Measurements from ENCODE around the gene NEO1.

Gene NEO1

DNA sequence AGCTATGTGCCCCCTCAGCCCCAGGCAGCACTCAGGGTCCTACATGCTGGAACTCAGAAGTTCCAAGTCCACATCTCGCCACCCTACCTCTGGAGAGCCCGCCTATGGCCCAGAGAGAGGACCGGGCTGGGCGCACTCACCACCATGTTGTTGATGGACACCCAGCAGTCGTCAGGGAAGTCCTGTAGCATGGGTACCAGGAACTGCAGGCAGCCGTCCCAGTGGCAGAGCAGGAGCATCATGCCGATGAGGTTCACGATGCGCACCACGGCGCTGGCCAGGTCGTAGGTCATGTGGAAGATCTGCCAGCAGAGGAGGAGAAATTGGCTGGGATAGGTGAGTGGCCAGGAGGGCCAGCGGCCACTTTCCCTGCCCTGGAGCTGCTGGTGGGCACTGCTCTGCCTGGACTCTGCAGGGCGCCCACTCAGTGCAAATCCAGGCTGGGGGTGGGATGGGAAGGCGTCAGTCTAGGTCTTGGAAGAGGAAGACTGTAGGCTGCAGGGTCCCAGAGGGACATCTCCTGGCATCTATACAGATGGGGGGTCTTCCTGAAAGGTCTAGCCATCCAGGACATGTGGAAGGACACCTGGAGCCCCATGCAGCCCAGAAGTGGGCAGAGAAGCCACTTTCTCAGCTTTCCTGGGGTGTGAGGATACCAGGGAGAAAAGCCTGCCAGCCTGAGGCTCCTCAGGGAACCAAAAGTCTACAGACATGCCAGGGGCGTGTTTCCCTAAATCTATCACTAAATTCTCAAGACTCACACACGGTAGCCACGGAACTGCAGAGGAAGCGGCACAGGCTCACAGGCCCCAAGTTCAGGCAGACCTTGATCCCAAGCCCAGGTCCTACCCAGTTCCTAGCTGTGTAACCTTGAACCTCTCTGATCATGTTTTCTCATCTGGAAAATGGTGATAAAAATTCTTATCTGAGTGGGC, 280.0 kb downstream of the NEO1 start:
- H3K4me3 ChIP-seq (replicated peaks; ENCODE audit: low read depth, low read length) = no peak overlapping the region

DNA sequence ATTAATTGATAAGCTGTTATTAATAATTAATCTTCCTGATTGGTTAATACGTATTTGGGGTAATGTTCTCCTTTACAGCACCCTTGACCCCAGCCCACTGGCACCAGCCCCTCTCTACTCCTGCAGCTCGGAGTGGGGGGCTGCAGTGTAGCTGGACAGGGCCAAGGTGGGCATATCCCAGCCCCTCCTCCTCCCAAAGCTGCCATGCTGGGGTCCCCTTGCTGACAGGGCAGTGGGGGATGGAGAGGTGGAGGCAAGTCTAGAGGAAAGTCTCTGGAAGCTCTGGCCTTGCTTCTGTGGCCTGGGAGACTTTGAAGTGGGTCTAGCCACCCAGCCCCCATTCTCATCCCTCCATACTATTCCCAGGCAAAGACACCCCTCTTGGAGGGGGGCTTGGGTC, 280.7 kb downstream of the NEO1 start:
- no peak for DNase-seq (ENCODE audit: low read depth)
- no peak overlapping the region for H3K4me3 ChIP-seq (replicated peaks; ENCODE audit: low read depth, low read length)
- TF ChIP-seq, protein P1, sequence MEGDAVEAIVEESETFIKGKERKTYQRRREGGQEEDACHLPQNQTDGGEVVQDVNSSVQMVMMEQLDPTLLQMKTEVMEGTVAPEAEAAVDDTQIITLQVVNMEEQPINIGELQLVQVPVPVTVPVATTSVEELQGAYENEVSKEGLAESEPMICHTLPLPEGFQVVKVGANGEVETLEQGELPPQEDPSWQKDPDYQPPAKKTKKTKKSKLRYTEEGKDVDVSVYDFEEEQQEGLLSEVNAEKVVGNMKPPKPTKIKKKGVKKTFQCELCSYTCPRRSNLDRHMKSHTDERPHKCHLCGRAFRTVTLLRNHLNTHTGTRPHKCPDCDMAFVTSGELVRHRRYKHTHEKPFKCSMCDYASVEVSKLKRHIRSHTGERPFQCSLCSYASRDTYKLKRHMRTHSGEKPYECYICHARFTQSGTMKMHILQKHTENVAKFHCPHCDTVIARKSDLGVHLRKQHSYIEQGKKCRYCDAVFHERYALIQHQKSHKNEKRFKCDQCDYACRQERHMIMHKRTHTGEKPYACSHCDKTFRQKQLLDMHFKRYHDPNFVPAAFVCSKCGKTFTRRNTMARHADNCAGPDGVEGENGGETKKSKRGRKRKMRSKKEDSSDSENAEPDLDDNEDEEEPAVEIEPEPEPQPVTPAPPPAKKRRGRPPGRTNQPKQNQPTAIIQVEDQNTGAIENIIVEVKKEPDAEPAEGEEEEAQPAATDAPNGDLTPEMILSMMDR (IDR thresholded peaks at IDR 0.05; ENCODE audit: low read length, missing control alignments) = no peak

More for the DNA sequence above, 280.0 kb downstream of the NEO1 start:
- TF ChIP-seq, protein P1 (IDR thresholded peaks at IDR 0.05; ENCODE audit: low read length, missing control alignments) = no peak
- no peak for DNase-seq (ENCODE audit: low read depth)

DNA sequence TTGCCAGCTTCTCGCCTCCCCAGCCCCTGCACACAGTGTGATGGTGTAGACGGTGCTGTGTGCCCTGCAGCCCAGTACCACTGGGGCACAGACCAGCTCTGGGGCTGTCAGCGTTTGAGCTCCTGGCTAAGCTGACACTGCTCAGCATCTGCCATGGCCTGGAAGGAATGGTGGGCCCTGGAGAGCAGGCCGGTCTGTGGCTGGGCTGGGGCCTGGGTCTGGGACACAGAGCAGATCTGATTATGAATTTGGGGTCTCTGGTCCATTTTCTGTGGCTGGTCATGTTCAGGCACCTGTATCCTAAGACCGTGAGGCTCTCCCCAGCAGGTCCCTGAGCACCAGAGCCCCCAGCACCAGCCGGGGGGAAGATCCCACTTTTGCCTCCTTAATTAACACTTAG, 281.8 kb downstream of the NEO1 start:
- no peak for DNase-seq (ENCODE audit: low read depth)
- TF ChIP-seq, protein P1 (IDR thresholded peaks at IDR 0.05; ENCODE audit: low read length, missing control alignments) = no peak
- no peak overlapping the region for H3K4me3 ChIP-seq (replicated peaks; ENCODE audit: low read depth, low read length)

DNA sequence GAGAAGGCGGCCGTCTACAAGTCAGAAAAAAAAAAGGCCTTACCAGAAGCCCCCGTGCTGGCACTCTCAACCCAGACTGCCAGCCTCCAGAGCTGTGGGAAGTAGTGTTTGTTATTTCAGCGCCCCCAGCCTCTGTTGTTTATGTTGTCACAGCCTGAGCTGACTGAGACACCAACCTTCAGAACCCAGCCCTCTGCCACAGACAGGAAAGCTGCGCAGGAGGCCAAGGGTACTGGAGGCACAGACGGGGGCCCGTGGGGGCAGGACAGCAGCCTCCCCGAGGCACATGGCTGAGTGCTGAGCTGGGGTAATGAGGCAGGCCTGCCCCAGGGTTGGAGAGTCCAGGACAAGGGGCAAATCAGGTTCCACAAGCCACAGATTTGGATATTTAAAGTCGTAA, 282.8 kb downstream of the NEO1 start:
- H3K4me3 ChIP-seq (replicated peaks; ENCODE audit: low read depth, low read length) = no peak overlapping the region
- DNase-seq (ENCODE audit: low read depth) = no peak
- TF ChIP-seq, protein P1 (IDR thresholded peaks at IDR 0.05; ENCODE audit: low read length, missing control alignments) = no peak

DNA sequence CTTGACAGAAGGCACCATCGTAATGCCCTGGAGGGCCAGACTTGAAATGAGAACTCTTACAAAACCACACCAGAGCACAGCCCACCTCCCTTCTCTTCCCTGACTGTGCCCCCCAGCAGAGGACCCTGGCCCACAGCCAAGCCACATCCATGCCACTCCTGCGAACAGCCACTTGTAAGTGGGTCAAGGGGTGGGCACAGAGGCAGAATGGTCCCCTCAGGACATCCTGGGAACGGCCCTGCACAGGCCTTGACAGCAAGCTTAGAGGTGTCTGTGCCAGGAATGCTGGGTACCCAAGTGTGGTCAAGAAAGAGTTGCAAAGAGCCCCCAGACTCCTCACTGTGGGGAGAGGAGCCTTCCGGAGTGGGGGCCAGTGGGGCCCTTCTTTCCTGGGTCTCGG, 283.2 kb downstream of the NEO1 start:
- no peak for DNase-seq (ENCODE audit: low read depth)
- TF ChIP-seq, protein P1 (IDR thresholded peaks at IDR 0.05; ENCODE audit: low read length, missing control alignments) = no peak

DNA sequence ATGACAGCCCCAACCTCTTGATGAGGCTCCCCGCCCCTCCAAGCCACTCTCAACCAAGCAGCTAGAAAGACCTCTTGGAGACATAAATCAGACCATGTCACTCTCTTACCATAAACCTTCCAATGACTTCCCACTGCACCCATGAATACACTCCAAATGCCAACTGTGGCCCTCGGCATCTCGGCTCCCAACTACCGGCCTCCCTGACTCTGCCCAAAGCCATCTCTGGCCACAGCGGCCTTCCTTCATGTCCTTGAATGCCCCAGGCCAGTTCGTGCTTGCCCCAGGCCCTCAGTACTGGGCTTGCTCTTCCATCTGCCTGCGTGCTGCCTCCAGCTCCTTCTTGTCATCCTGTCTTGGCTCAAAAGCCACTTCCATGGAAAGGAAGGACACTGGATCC, 284.5 kb downstream of the NEO1 start:
- no peak overlapping the region for H3K4me3 ChIP-seq (replicated peaks; ENCODE audit: low read depth, low read length)
- no peak for DNase-seq (ENCODE audit: low read depth)
- TF ChIP-seq, protein P1 (IDR thresholded peaks at IDR 0.05; ENCODE audit: low read length, missing control alignments) = no peak

More for the DNA sequence above, 283.2 kb downstream of the NEO1 start:
- no peak overlapping the region for H3K4me3 ChIP-seq (replicated peaks; ENCODE audit: low read depth, low read length)

Data from fibroblast of pulmonary artery (primary cell).